Liver (tissue), 9 donors: ENCODE measurements around the gene PLS1. TPM values are rescaled to one million over a fixed set of nuclear protein-coding genes. Genes with fewer than 3 reads are reported as not detected.

ENCODE experiments used
- DNase-seq: peaks from one replicate; pipeline ENCODE4 v3.0.0-alpha.2; 2017; ENCODE audit warnings: low spot score
- H3K27ac ChIP-seq, 2 donors: one replicate each; pipeline ENCODE4 v1.7.0; 2013; ENCODE audit warnings: inconsistent platforms in 2 of 2, low read length in 2 of 2, control low read depth in 1 of 2, low read depth in 1 of 2, mild to moderate bottlenecking in 1 of 2
- H3K27me3 ChIP-seq, 4 donors: one replicate each; pipeline versions ENCODE4 v1.6.1 to v1.7.0; 2013; ENCODE audit warnings: low read length in 3 of 4, inconsistent platforms in 1 of 4, mild to moderate bottlenecking in 1 of 4, moderate library complexity in 1 of 4; ENCODE audit not compliant: control insufficient read depth in 4 of 4, insufficient read depth in 4 of 4
- H3K36me3 ChIP-seq, 4 donors: one replicate each; pipeline versions ENCODE4 v1.6.1 to v1.7.0; 2013; ENCODE audit warnings: low read length in 3 of 4, mild to moderate bottlenecking in 3 of 4, low read depth in 1 of 4, moderate library complexity in 1 of 4; ENCODE audit not compliant: control insufficient read depth in 4 of 4, insufficient read depth in 3 of 4
- H3K4me1 ChIP-seq, 4 donors: one replicate each; pipeline versions ENCODE4 v1.6.1 to v1.7.0; 2013; ENCODE audit warnings: low read length in 3 of 4, mild to moderate bottlenecking in 3 of 4, moderate library complexity in 1 of 4; ENCODE audit not compliant: control insufficient read depth in 4 of 4, insufficient read depth in 4 of 4
- H3K4me3 ChIP-seq, 3 donors: one replicate each; pipeline versions ENCODE4 v1.6.1 to v1.7.0; 2013; ENCODE audit warnings: low read length in 3 of 3, control low read depth in 1 of 3, low read depth in 1 of 3, mild to moderate bottlenecking in 1 of 3
- H3K9ac ChIP-seq, 2 donors: one replicate each; pipeline ENCODE4 v1.7.0; 2013; ENCODE audit warnings: low read length in 2 of 2, mild to moderate bottlenecking in 2 of 2, moderate library complexity in 2 of 2, control low read depth in 1 of 2, low read depth in 1 of 2
- H3K9me3 ChIP-seq, 4 donors: one replicate each; pipeline versions ENCODE4 v1.6.1 to v1.7.0; 2013; ENCODE audit warnings: low read length in 3 of 4; ENCODE audit not compliant: control insufficient read depth in 4 of 4
- EGR1 ChIP-seq, 2 donors: IDR thresholded peaks; 2 replicates each; pipeline ENCODE4 v1.6.1; 2016 to 2018; ENCODE audit warnings: antibody characterized with exemption in 2 of 2, low read depth in 2 of 2
- FOXA1 ChIP-seq: IDR thresholded peaks from 2 replicates; pipeline ENCODE4 v1.6.1; 2016; ENCODE audit warnings: antibody characterized with exemption
- FOXA2 ChIP-seq: IDR thresholded peaks from 2 replicates; pipeline ENCODE4 v1.6.1; 2016; ENCODE audit warnings: antibody characterized with exemption
- GABPA ChIP-seq, 2 donors: IDR thresholded peaks in 1 of 2; conservative IDR thresholded peaks in 1 of 2; 2 replicates each; pipeline ENCODE4 v1.6.1; 2016; ENCODE audit warnings: antibody characterized with exemption in 2 of 2, mild to moderate bottlenecking in 1 of 2, moderate library complexity in 1 of 2
- HNF4A ChIP-seq, 2 donors: conservative IDR thresholded peaks; 2 replicates each; pipeline ENCODE4 v1.6.1; 2016; ENCODE audit warnings: antibody characterized with exemption in 2 of 2, mild to moderate bottlenecking in 2 of 2
- HNF4G ChIP-seq: IDR thresholded peaks from 2 replicates; pipeline ENCODE4 v1.6.1; 2016; ENCODE audit warnings: antibody characterized with exemption
- JUND ChIP-seq, 2 donors: IDR thresholded peaks; 2 replicates each; pipeline ENCODE4 v1.6.1; 2016; ENCODE audit warnings: antibody characterized with exemption in 2 of 2
- NR2F2 ChIP-seq: IDR thresholded peaks from 2 replicates; pipeline ENCODE4 v1.6.1; 2016; ENCODE audit warnings: antibody characterized with exemption
- RAD21 ChIP-seq, 2 donors: IDR thresholded peaks; 2 replicates each; pipeline ENCODE4 v1.6.1; 2016; ENCODE audit warnings: antibody characterized with exemption in 2 of 2, mild to moderate bottlenecking in 2 of 2
- RXRA ChIP-seq, 2 donors: IDR thresholded peaks; 2 replicates each; pipeline ENCODE4 v1.6.1; 2017 to 2018; ENCODE audit warnings: antibody characterized with exemption in 2 of 2, mild to moderate bottlenecking in 1 of 2
- SP1 ChIP-seq: IDR thresholded peaks from 2 replicates; pipeline ENCODE4 v1.6.1; 2018; ENCODE audit warnings: antibody characterized with exemption, mild to moderate bottlenecking
- TAF1 ChIP-seq: conservative IDR thresholded peaks from 2 replicates; pipeline ENCODE4 v1.6.1; 2016; ENCODE audit warnings: antibody characterized with exemption, mild to moderate bottlenecking
- YY1 ChIP-seq: IDR thresholded peaks from 2 replicates; pipeline ENCODE4 v1.6.1; 2016; ENCODE audit warnings: antibody characterized with exemption, mild to moderate bottlenecking
- WGBS: extraction: QIAGEN DNeasy Blood & Tissue Kit; methylation state at CpG from one replicate; pipeline ENCODE4 v1.1.7; 2013; 5-methylcytosine and 5-hydroxymethylcytosine counted together
- polyA plus RNA-seq, 2 donors: library from polyadenylated mRNA; stranded (reverse) in 1 of 2; unstranded in 1 of 2; fragments of 200-250 nt in 1 of 2; fragments of >200 nt in 1 of 2; fragmentation: Nextera tagmentation in 1 of 2; extraction: Ambion mirVana in 1 of 2; gene quantifications; one replicate each; pipeline versions ENCODE4 v1.2.1 to v1.2.3, GENCODE V29; 2013 to 2015
- total RNA-seq, 2 donors: library from RNA; depleted of rRNA; stranded (reverse); fragments of >200 nt; gene quantifications; one replicate each; pipeline ENCODE4 v1.2.3, GENCODE V29; 2014
- TF ChIP-seq, protein P1 (sequence below): fragments of 150-350 bp; IDR thresholded peaks from 2 replicates; pipeline ENCODE4 v1.5.1; 2017; ENCODE audit warnings: improper control_type of control experiment, low read depth, low read length; ENCODE audit not compliant: missing input control
- TF ChIP-seq, protein P2 (sequence below): IDR thresholded peaks from 2 replicates; pipeline ENCODE4 v1.6.1; 2016; ENCODE audit warnings: antibody characterized with exemption
- TF ChIP-seq, protein P3 (sequence below): IDR thresholded peaks from 2 replicates; pipeline ENCODE4 v1.6.1; 2016; ENCODE audit warnings: antibody characterized with exemption
- TF ChIP-seq, protein P4 (sequence below): IDR thresholded peaks from 2 replicates; pipeline ENCODE4 v1.6.1; 2016; ENCODE audit warnings: antibody characterized with exemption
- TF ChIP-seq, protein P5 (sequence below): IDR thresholded peaks from 2 replicates; pipeline ENCODE4 v1.6.1; 2016; ENCODE audit warnings: antibody characterized with exemption, mild to moderate bottlenecking
- donor health status: healthy.
- donor health status: healthy.
- donor health status: healthy.
- donor health status: healthy.
- donor health status: healthy.

Gene PLS1, protein sequence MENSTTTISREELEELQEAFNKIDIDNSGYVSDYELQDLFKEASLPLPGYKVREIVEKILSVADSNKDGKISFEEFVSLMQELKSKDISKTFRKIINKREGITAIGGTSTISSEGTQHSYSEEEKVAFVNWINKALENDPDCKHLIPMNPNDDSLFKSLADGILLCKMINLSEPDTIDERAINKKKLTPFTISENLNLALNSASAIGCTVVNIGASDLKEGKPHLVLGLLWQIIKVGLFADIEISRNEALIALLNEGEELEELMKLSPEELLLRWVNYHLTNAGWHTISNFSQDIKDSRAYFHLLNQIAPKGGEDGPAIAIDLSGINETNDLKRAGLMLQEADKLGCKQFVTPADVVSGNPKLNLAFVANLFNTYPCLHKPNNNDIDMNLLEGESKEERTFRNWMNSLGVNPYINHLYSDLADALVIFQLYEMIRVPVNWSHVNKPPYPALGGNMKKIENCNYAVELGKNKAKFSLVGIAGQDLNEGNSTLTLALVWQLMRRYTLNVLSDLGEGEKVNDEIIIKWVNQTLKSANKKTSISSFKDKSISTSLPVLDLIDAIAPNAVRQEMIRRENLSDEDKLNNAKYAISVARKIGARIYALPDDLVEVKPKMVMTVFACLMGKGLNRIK
- total RNA-seq (10 to 100 TPM; 12.2 to 21.9 TPM), polyA plus RNA-seq (1 to 10 TPM; 7.2 to 7.9 TPM)

DNA sequence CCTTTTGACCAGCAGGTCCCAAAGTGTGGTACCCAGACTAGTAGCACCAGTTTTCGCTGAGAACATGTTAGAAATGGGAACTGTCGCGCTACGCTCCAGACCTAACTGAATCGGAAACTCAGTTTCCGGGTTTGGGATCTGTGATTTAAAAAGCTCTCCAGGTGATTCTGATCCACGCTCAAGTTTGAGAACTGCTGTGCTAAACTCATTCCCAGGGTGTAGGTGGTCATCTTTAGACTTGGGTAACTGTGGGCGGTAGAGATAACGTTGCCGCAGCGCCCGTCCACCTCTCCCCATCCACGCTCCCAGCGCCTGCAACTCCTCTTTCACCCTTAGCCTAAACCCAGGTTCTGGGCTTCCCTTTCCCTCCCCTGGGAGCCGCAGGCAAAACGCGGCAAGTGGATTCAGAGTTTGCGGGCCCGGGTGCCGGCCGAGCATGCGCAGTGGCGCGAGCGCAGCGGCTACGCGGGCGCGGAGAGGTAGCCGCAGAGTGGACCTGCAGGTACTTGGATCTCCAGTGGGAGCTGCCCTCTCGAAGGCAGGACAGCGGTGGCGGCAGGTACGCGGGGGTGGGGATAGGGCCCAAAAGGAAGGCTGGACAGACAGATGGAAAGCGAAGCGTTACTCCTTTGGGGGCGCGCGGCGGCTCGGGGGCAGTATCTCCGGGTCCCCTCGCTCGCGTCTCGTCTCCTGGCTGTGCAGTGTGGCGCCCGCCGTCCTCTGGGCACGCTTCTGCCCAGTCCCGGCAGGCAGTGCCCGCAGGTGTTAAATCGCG lies at the start of gene PLS1:
PLS1 (plus strand) TSS at position 443 of the 775 bp plus-strand sequence. CDS start 67,845 bp downstream, outside the sequence.
- H3K27me3 ChIP-seq: no peaks in the 10 kb centered on the region
- no peaks in the 10 kb centered on the region for H3K36me3 ChIP-seq
- peak within 1 kb of the TSS; percentile 77 to 90 (median 85) for H3K4me3 ChIP-seq
- H3K27ac ChIP-seq: peak within 1 kb of the TSS; percentile 86 to 96
- H3K9me3 ChIP-seq: no peaks in the 10 kb centered on the region
- WGBS: under 1% methylated on average over 56 of the region's 56 CpGs
- peak within 1 kb of the TSS; percentile 73 to 97 for H3K9ac ChIP-seq
- DNase-seq: peak; percentile 96
- TF ChIP-seq, protein P1, sequence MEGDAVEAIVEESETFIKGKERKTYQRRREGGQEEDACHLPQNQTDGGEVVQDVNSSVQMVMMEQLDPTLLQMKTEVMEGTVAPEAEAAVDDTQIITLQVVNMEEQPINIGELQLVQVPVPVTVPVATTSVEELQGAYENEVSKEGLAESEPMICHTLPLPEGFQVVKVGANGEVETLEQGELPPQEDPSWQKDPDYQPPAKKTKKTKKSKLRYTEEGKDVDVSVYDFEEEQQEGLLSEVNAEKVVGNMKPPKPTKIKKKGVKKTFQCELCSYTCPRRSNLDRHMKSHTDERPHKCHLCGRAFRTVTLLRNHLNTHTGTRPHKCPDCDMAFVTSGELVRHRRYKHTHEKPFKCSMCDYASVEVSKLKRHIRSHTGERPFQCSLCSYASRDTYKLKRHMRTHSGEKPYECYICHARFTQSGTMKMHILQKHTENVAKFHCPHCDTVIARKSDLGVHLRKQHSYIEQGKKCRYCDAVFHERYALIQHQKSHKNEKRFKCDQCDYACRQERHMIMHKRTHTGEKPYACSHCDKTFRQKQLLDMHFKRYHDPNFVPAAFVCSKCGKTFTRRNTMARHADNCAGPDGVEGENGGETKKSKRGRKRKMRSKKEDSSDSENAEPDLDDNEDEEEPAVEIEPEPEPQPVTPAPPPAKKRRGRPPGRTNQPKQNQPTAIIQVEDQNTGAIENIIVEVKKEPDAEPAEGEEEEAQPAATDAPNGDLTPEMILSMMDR: no peak
- TF ChIP-seq TAF1 (peak; percentile 74), SP1 (peak; percentile 84), JUND (IDR thresholded peaks at IDR 0.05) (peak in 1 of 2 donors; percentile 35), HNF4G (no peak), RAD21 (IDR thresholded peaks at IDR 0.05) (peak; percentile 51 to 59), EGR1 (IDR thresholded peaks at IDR 0.05; ENCODE audit: low read depth in 2 of 2) (peak in 1 of 2 donors; percentile 52), FOXA1 (peak; percentile 38), YY1 (peak; percentile 93), FOXA2 (no peak), RXRA (IDR thresholded peaks at IDR 0.05) (peak; percentile 66 to 79), NR2F2 (no peak), HNF4A (conservative IDR thresholded peaks at IDR 0.05) (peak; percentile 25 to 67), GABPA (IDR thresholded peaks at IDR 0.05 in 1 of 2, conservative IDR thresholded peaks at IDR 0.05 in 1 of 2) (peak; percentile 15 to 70)
- TF ChIP-seq, protein P2, sequence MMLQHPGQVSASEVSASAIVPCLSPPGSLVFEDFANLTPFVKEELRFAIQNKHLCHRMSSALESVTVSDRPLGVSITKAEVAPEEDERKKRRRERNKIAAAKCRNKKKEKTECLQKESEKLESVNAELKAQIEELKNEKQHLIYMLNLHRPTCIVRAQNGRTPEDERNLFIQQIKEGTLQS: peak; percentile 25
- TF ChIP-seq, protein P3, sequence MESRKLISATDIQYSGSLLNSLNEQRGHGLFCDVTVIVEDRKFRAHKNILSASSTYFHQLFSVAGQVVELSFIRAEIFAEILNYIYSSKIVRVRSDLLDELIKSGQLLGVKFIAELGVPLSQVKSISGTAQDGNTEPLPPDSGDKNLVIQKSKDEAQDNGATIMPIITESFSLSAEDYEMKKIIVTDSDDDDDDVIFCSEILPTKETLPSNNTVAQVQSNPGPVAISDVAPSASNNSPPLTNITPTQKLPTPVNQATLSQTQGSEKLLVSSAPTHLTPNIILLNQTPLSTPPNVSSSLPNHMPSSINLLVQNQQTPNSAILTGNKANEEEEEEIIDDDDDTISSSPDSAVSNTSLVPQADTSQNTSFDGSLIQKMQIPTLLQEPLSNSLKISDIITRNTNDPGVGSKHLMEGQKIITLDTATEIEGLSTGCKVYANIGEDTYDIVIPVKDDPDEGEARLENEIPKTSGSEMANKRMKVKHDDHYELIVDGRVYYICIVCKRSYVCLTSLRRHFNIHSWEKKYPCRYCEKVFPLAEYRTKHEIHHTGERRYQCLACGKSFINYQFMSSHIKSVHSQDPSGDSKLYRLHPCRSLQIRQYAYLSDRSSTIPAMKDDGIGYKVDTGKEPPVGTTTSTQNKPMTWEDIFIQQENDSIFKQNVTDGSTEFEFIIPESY: no peak
- TF ChIP-seq, protein P4, sequence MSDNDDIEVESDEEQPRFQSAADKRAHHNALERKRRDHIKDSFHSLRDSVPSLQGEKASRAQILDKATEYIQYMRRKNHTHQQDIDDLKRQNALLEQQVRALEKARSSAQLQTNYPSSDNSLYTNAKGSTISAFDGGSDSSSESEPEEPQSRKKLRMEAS: peak; percentile 50
- TF ChIP-seq, protein P5, sequence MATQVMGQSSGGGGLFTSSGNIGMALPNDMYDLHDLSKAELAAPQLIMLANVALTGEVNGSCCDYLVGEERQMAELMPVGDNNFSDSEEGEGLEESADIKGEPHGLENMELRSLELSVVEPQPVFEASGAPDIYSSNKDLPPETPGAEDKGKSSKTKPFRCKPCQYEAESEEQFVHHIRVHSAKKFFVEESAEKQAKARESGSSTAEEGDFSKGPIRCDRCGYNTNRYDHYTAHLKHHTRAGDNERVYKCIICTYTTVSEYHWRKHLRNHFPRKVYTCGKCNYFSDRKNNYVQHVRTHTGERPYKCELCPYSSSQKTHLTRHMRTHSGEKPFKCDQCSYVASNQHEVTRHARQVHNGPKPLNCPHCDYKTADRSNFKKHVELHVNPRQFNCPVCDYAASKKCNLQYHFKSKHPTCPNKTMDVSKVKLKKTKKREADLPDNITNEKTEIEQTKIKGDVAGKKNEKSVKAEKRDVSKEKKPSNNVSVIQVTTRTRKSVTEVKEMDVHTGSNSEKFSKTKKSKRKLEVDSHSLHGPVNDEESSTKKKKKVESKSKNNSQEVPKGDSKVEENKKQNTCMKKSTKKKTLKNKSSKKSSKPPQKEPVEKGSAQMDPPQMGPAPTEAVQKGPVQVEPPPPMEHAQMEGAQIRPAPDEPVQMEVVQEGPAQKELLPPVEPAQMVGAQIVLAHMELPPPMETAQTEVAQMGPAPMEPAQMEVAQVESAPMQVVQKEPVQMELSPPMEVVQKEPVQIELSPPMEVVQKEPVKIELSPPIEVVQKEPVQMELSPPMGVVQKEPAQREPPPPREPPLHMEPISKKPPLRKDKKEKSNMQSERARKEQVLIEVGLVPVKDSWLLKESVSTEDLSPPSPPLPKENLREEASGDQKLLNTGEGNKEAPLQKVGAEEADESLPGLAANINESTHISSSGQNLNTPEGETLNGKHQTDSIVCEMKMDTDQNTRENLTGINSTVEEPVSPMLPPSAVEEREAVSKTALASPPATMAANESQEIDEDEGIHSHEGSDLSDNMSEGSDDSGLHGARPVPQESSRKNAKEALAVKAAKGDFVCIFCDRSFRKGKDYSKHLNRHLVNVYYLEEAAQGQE: peak; percentile 73
- peaks cover 4 to 20% (median 15%) of the 10 kb centered on the region in 4 donors for H3K4me1 ChIP-seq
